Measurements from ENCODE around the gene CLEC2A.

Gene CLEC2A

GRCh38 chr12:9951026-9951675 is 19.0 kb upstream of the CLEC2A start:
- TF ChIP-seq CTCF (IDR thresholded peaks at IDR 0.05; ENCODE audit: insufficient read depth, low read length, poor library complexity, severe bottlenecking): no peak
- Histone ChIP-seq H3K27me3 (replicated peaks; ENCODE audit: control insufficient read depth, insufficient read depth, low read length) (no peaks in the 10 kb centered on the region), H3K4me3 (replicated peaks; ENCODE audit: low read depth, low read length) (no peak overlapping the region), H3K36me3 (ENCODE audit: control insufficient read depth, insufficient read depth, low read length) (no peaks in the 10 kb centered on the region)
- DNase-seq (ENCODE audit: extremely low read depth, insufficient read length): no peak

- H3K4me3 ChIP-seq (replicated peaks; ENCODE audit: low read depth, low read length): no peak overlapping the region
- H3K27me3 ChIP-seq (replicated peaks; ENCODE audit: control insufficient read depth, insufficient read depth, low read length): no peaks in the 10 kb centered on the region
- no peaks in the 10 kb centered on the region for H3K36me3 ChIP-seq (ENCODE audit: control insufficient read depth, insufficient read depth, low read length)
- TF ChIP-seq CTCF (IDR thresholded peaks at IDR 0.05; ENCODE audit: insufficient read depth, low read length, poor library complexity, severe bottlenecking): no peak
- DNase-seq (ENCODE audit: extremely low read depth, insufficient read length): peak; percentile 28
Observed at GRCh38 chr12:9948606-9949296, 16.6 kb upstream of the CLEC2A start.

- H3K4me3 ChIP-seq (replicated peaks; ENCODE audit: low read depth, low read length): no peak overlapping the region
- H3K36me3 ChIP-seq (ENCODE audit: control insufficient read depth, insufficient read depth, low read length): no peaks in the 10 kb centered on the region
- peaks cover 3% of the 10 kb centered on the region; the same call in 1 of the 2 replicates for H3K27me3 ChIP-seq (replicated peaks; ENCODE audit: control insufficient read depth, insufficient read depth, low read length)
- no peak for DNase-seq (ENCODE audit: extremely low read depth, insufficient read length)
- no peak for TF ChIP-seq CTCF (IDR thresholded peaks at IDR 0.05; ENCODE audit: insufficient read depth, low read length, poor library complexity, severe bottlenecking)
Observed at GRCh38 chr12:9947674-9948073, 15.5 kb upstream of the CLEC2A start.

- H3K4me3 ChIP-seq (replicated peaks; ENCODE audit: low read depth, low read length): no peak overlapping the region
- no peak for TF ChIP-seq CTCF (IDR thresholded peaks at IDR 0.05; ENCODE audit: insufficient read depth, low read length, poor library complexity, severe bottlenecking)
- peaks cover 3% of the 10 kb centered on the region; the same call in 1 of the 2 replicates for H3K27me3 ChIP-seq (replicated peaks; ENCODE audit: control insufficient read depth, insufficient read depth, low read length)
- DNase-seq (ENCODE audit: extremely low read depth, insufficient read length): no peak
- H3K36me3 ChIP-seq (ENCODE audit: control insufficient read depth, insufficient read depth, low read length): no peaks in the 10 kb centered on the region
Observed at GRCh38 chr12:9944391-9944790, 12.2 kb upstream of the CLEC2A start.

- H3K4me3 ChIP-seq (replicated peaks; ENCODE audit: low read depth, low read length): no peak overlapping the region; the same call in 1 of the 2 replicates
- DNase-seq (ENCODE audit: extremely low read depth, insufficient read length): no peak
- H3K36me3 ChIP-seq (ENCODE audit: control insufficient read depth, insufficient read depth, low read length): no peaks in the 10 kb centered on the region
- H3K27me3 ChIP-seq (replicated peaks; ENCODE audit: control insufficient read depth, insufficient read depth, low read length): peaks cover 3% of the 10 kb centered on the region; the same call in 1 of the 2 replicates
- TF ChIP-seq CTCF (IDR thresholded peaks at IDR 0.05; ENCODE audit: insufficient read depth, low read length, poor library complexity, severe bottlenecking): no peak
Observed at GRCh38 chr12:9943240-9943639, 11.1 kb upstream of the CLEC2A start.
